GM19463 (cell line): Measurements from ENCODE around the gene GRK5.

Source experiments
- ATAC-seq: cut with Tn5 transposase; IDR thresholded peaks from one replicate; pipeline ENCODE4 v1.9.1; 2021; ENCODE audit warnings: mild to moderate bottlenecking, moderate library complexity; ENCODE audit not compliant: unreplicated experiment

GRK5 gene

GRCh38 chr10:119398996-119399395 is 191.6 kb downstream of the GRK5 start:
- ATAC-seq, result no peak

GRCh38 chr10:119399466-119399865 is 192.1 kb downstream of the GRK5 start:
- ATAC-seq, result no peak

- no peak for ATAC-seq
Measured at GRCh38 chr10:119401671-119402395, 194.5 kb downstream of the GRK5 start.

- no peak for ATAC-seq
Measured at GRCh38 chr10:119403921-119404320, 196.6 kb downstream of the GRK5 start.

GRCh38 chr10:119404719-119405519 is 197.5 kb downstream of the GRK5 start:
- ATAC-seq, result no peak

DNA sequence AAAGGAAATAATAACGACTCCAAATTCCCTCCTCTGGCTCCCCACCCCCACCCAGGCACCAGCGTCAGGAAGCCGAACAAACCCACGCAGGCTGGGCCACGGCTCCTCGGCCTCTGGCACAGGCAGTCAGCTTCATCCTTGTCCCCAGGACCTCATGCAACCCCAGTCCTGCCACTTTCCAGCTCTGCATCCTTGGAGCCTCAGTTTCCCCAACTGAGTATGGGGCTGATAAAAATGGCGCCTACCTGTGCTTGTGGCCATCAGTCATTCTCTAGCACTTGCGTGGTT is 198.1 kb downstream of the GRK5 start:
- ATAC-seq, result no peak

- ATAC-seq, result no peak
Measured at GRCh38 chr10:119406137-119406536, 198.8 kb downstream of the GRK5 start.

DNA sequence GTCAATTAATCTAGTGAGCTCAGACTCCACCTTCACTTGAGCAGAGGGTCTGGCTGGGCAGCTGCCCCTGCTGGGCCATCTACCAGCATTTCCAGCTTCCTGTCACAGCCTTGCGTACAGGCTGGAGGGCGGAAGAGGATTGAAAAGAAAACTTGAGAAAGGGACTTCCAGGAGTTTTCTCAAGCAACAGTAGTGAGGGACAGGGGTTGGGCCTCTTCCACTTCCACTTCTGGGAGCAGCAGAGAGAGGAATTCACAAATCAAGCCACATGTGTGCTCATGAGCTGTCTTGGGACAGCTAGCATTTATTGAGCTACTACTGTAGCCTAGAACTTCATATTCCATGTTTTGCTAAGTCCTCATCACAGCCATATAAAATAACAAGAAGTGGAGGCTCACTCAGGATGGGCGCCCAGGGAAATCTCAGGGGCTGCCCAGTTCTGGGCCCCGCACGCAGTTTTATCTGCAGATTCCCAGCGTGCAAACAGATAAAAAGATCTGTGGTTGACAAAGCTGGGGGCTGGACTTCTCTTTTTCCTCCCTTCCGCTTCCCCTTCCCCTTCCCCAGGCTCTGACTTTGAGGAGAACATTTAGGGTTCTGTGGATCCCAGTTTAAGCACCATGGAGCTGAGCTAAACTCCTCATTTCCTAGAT is 199.4 kb downstream of the GRK5 start:
- ATAC-seq, result no peak

GRCh38 chr10:119407254-119407777 is 199.9 kb downstream of the GRK5 start:
- ATAC-seq, result no peak

- ATAC-seq, result no peak
Measured at GRCh38 chr10:119408072-119408471, 200.7 kb downstream of the GRK5 start.

GRCh38 chr10:119408969-119409371 is 201.6 kb downstream of the GRK5 start:
- no peak for ATAC-seq

DNA sequence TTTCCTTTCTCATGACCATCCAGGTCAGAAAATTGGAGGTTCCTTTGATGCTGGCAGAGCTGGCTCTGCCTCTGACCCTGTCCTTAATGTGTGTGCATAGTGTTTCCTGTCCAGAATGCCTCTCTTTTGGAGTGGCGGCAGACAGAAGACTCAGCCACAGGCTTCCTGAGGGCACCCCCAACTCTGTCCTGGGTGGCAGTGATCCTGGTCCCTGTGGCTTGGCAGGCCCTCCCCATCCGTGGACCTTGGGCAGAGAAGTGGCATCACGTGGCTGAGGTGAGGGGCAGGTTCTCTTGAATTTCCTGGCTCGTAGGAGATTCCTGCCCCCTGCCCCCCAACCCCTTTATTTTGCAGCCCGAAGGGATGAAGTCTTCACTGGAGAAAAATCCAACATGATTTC is 202.0 kb downstream of the GRK5 start:
- ATAC-seq, result no peak

DNA sequence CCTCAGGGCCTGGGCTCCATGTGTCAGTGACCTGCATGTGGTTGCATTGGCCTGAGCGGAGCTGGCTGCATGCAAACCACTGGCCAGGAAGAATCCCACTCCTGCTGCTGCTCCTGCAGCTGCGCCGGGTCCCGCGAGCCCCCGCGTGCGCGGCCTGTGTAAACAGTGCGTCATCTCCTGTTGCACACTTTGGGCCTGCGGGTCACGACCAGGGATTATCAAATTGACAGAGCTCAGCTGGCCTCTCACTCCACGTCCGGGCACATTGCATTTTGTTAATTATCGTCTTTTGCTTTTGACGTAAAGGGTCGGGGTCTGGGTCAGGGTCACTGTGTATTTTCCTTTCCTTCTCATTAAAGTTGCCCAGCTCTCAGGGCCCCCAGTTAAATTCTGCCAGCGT is 202.5 kb downstream of the GRK5 start:
- no peak for ATAC-seq

DNA sequence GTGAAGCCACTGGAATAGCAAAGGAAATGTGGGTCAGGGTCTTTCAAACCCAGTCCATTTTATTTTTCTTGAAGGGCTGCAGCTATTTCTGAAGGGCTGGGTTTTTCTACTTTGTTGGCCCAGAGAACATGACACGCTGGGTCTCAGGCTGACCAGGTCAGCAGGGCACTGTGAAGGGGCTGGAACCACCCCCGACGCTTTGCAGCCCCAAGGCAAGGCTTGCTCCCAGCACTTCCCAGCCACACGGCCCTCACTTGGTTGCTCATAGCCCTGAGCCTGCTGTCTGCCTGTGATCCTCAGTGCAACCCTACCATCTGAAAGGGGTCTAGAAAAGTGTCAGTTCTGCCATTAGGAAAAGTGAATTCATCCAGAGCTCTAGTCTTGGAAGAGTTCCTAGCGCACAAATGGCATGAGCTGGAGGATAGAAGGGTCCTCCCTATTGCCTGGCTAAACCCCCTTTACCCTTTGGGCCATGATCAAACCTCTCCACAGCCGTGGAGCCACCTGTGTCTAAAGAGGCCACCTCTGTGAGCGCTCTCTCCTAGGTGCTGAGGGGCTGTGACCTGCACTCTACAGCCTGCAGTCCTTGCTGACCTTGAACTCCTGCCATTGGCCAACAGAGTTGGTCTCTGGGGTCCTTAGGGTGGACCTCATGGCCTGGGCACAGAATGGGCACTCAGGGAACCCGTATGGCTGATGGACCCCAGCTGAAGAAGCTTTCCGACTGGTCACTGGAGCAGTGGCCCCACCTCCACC is 203.2 kb downstream of the GRK5 start:
- no peak for ATAC-seq

DNA sequence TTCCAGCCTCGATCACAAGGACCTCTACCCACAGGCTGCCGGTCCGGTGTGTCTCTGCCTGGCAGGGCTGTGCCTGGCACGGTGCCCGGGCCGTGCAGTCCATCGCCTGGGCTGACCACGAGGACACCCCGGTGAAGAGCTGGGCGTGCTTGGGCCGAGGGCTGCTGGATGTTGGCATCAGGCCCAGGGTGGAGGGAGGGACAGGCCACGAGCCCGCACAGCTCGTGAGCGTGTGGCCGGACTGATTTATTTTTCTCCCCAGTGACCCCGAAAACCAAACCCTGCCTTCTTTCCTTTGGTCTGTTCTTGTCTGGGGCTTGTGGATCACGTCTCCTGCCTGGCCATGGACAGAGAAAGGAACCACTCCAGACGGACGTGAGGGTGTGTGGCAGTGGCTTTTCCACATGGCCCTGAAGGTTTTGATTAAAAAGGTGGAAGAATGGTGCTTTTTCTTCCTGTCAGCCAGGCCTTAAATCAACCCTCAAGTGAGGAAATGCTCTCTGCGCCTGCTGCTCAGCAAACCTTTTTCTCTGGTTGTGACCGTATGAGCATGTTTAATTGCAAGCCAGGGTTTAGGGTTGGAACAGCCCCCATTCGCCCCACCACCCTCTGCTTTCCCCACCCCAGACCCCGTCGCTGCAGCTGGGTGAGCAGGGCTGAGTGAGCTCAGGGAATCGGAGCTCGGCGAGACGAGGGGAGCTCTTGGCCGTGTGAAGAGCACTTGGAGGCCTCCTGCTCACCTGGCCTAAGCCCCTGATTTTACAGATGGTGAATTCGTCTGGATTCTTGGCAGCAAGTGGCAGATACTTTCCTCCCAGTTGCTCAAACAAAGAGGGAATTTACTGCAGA is 205.1 kb downstream of the GRK5 start:
- ATAC-seq, result no peak

GRCh38 chr10:119413093-119413453 is 205.7 kb downstream of the GRK5 start:
- no peak for ATAC-seq

GRCh38 chr10:119413471-119414080 is 206.2 kb downstream of the GRK5 start:
- no peak for ATAC-seq

DNA sequence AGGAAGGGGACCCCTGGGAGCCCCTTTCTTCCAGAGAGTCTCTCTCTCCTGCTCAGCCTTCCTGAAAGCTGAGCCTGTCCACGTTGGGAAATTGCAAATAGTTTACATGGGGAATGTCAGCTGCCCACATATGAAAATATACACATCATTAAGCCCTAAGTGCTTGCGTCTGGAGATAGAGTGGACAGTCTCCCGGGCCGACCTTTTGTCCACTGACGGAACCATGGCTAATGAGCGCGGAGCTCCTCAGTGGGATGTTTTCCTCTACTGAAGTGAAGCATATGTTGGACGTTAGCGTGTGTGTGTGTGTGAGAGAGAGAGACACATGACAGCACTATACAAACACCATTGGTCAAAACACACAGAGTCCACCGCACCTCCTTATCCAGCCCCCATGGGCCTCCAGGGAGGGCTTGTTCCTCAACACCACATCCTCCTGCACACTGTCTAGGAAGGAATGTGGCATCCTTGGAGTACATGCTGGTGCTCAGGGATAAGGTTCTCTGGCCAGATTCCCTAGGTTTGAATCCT is 206.8 kb downstream of the GRK5 start:
- no peak for ATAC-seq

DNA sequence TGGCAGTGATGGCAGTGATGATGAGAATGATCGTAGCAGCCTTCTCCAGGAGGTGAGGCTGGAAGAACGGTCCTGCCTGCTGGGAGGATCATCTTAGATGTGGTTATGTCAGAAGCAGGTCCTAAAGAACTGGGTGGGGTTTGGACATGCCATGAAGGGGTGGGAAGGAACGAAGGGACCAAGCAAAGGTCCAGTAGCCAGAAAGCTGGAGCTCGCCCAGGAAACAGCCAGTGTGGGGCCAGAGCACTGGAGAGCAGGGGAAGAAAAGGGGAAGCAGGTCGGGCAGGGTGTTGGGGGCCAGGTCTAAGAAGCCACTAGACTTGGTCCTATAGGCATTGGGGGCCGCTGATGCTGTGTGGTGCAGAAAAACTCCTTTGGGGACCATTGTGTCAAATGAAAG is 207.8 kb downstream of the GRK5 start:
- no peak for ATAC-seq
